K562 (cell line): Measurements from ENCODE around the gene DOK3. TPM values are rescaled to one million over a fixed set of nuclear protein-coding genes. Genes with fewer than 3 reads are reported as not detected.

ENCODE experiments used
- CEBPG ChIP-seq, 3 experiments: fragments of 200-800 bp in 1 of 3; sonication (Bioruptor generic) in 1 of 3; sonication (generic) in 1 of 3; formaldehyde crosslinking in 1 of 3; IDR thresholded peaks in 2 of 3; conservative IDR thresholded peaks in 1 of 3; 2 replicates each; pipeline versions ENCODE4 v1.6.1 to v1.8.0; 2016 to 2022; ENCODE audit warnings: missing compliant biosample characterization in 2 of 3, missing genetic modification characterization in 2 of 3, mild to moderate bottlenecking in 1 of 3, missing genetic modification reagents in 1 of 3
- EP300 ChIP-seq: IDR thresholded peaks from 2 replicates; pipeline ENCODE4 v1.6.1; 2012; ENCODE audit warnings: low read length, improper control_type of control experiment
- EP400 ChIP-seq: fragments of 450-650 bp; IDR thresholded peaks from 2 replicates; pipeline ENCODE4 v1.6.1; 2017; ENCODE audit warnings: antibody characterized with exemption, mild to moderate bottlenecking, moderate library complexity
- ETS2 ChIP-seq: IDR thresholded peaks from 2 replicates; pipeline ENCODE4 v1.6.1; 2016; ENCODE audit warnings: borderline replicate concordance, missing genetic modification characterization, mild to moderate bottlenecking, moderate library complexity, missing compliant biosample characterization; ENCODE audit not compliant: poor library complexity, severe bottlenecking
- FOXM1 ChIP-seq, 2 experiments: fragments of 450-650 bp in 1 of 2; sonication (generic) in 1 of 2; formaldehyde crosslinking in 1 of 2; IDR thresholded peaks; 2 replicates each; pipeline versions ENCODE4 v1.6.1 to v1.9.0; 2017 to 2022; ENCODE audit warnings: low read depth in 2 of 2, mild to moderate bottlenecking in 2 of 2, missing genetic modification reagents in 1 of 2, moderate library complexity in 1 of 2
- IRF2 ChIP-seq: sonication (generic); formaldehyde crosslinking; IDR thresholded peaks from 2 replicates; pipeline ENCODE4 v1.8.1; 2022; ENCODE audit warnings: mild to moderate bottlenecking, missing genetic modification reagents
- NCOA4 ChIP-seq: fragments of 450-650 bp; IDR thresholded peaks from 2 replicates; pipeline ENCODE4 v1.6.1; 2018; ENCODE audit warnings: mild to moderate bottlenecking; ENCODE audit not compliant: partially characterized antibody
- TCF7 ChIP-seq: sonication (generic); IDR thresholded peaks from 2 replicates; pipeline ENCODE4 v1.6.1; 2016; ENCODE audit warnings: antibody characterized with exemption, borderline replicate concordance
- ZNF146 ChIP-seq: IDR thresholded peaks from one replicate; pipeline ENCODE4 v1.6.1; 2018; ENCODE audit warnings: missing compliant biosample characterization; ENCODE audit not compliant: unreplicated experiment
- ZNF24 ChIP-seq: fragments of 450-650 bp; IDR thresholded peaks from 2 replicates; pipeline ENCODE4 v1.6.1; 2016
- polyA plus RNA-seq, 8 experiments: library from polyadenylated mRNA; depleted of rRNA in 4 of 8; stranded (reverse) in 5 of 8; unstranded in 3 of 8; fragments of >200 nt; fragmentation: Nextera tagmentation in 2 of 8; fragmentation: Illumina TruSeq in 1 of 8; extraction: Ambion mirVana in 2 of 8; extraction: Trizol in 1 of 8; gene quantifications; 2 replicates each; pipeline versions ENCODE4 v1.2.1 to v1.2.3, GENCODE V29; 2011 to 2014; ENCODE audit warnings: inconsistent platforms in 1 of 8, missing spikeins in 1 of 8
- total RNA-seq, 7 experiments: library from RNA; depleted of rRNA in 6 of 7; stranded (reverse); fragments of >200 nt in 6 of 7; fragmentation: Illumina TruSeq in 2 of 7; extraction: Trizol in 2 of 7; gene quantifications; 2 replicates each; pipeline versions ENCODE4 v1.2.1 to v1.2.3, GENCODE V29; 2011 to 2021; ENCODE audit warnings: low replicate concordance in 1 of 7
- TF ChIP-seq, protein P1 (sequence below): fragments of 250-450 bp; sonication (Bioruptor Pico); IDR thresholded peaks from 2 replicates; pipeline ENCODE4 v1.8.0; 2021; ENCODE audit warnings: moderate library complexity, mild to moderate bottlenecking, inconsistent platforms

Gene DOK3
- total and polyA plus RNA-seq, 9 of the 15 experiments (the other 6 are each of a cell fraction or from before 2014, with no cell fraction given) = 1.3 to 23.0 (median 8.0) TPM

DNA sequence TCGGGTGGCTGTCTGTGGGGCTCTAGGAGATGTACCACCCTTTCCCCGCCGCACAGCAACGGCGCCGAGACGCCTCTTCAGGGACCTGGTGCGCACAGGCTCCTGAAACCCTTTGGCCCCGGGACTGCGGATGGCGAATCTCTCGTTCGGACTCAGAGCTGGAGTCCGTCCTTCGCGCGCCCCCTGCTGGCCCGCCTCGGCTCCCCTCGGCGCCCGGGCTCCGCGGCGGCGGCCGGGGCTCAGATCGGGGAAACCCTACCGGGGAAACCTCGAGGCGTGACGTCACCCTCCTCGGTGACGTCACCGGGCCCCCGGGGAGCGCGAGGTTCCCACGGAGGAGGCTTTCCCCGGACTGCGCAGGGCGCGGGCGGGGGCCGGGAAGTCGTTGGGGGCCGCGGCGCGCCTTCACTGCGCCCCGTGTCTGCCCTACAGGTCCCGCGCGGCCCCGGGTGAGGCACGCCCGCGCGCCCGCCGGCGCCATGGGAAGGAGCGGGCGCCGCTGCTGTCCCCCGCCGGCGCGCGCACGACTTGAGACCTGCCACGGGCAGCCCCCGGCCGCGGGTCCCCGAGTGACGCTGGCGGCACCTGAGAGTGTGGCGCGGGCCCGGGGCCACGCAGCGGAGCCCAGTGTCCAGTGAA is 55.1 kb downstream of the DOK3 start (continued):
- TF ChIP-seq TCF7 (no peak), ZNF146 (CRISPR knock-in tag) (no peak), FOXM1 (IDR thresholded peaks at IDR 0.05; ENCODE audit: low read depth) (no peak), FOXM1 (CRISPR knock-in tag; IDR thresholded peaks at IDR 0.05; ENCODE audit: low read depth) (no peak), EP400 (peak; percentile 47; the same call in 1 of the 2 replicates), IRF2 (no peak), CEBPG (CRISPR knock-in tag; IDR thresholded peaks at IDR 0.05) (no peak), CEBPG (tag; conservative IDR thresholded peaks at IDR 0.05 in 1 of 2, IDR thresholded peaks at IDR 0.05 in 1 of 2) (0 out of 4 replicates have a peak, but pooled peaks of 1 of the 2 experiments have one; percentile 24), NCOA4 (no peak), ETS2 (tag) (no peak), ZNF24 (no peak), EP300 (no peak)
- TF ChIP-seq, protein P1, sequence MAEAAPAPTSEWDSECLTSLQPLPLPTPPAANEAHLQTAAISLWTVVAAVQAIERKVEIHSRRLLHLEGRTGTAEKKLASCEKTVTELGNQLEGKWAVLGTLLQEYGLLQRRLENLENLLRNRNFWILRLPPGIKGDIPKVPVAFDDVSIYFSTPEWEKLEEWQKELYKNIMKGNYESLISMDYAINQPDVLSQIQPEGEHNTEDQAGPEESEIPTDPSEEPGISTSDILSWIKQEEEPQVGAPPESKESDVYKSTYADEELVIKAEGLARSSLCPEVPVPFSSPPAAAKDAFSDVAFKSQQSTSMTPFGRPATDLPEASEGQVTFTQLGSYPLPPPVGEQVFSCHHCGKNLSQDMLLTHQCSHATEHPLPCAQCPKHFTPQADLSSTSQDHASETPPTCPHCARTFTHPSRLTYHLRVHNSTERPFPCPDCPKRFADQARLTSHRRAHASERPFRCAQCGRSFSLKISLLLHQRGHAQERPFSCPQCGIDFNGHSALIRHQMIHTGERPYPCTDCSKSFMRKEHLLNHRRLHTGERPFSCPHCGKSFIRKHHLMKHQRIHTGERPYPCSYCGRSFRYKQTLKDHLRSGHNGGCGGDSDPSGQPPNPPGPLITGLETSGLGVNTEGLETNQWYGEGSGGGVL = no peak
- TF ChIP-seq, all 486 proteins: peak for 89
